ENCODE results near the gene DCC.
A peak's percentile ranks its signal among the peaks of the same experiment; 100 is the strongest.

DCC gene

GRCh38 chr18:52897611-52898484 lies 557.9 kb downstream of the DCC start:
- DNase-seq (ENCODE audit: low spot score): no peak
- FAIRE-seq: no peak

- DNase-seq (ENCODE audit: low spot score) (no peak), FAIRE-seq (no peak)
Observed at GRCh38 chr18:52898485-52899058, 558.6 kb downstream of the DCC start.

DNA sequence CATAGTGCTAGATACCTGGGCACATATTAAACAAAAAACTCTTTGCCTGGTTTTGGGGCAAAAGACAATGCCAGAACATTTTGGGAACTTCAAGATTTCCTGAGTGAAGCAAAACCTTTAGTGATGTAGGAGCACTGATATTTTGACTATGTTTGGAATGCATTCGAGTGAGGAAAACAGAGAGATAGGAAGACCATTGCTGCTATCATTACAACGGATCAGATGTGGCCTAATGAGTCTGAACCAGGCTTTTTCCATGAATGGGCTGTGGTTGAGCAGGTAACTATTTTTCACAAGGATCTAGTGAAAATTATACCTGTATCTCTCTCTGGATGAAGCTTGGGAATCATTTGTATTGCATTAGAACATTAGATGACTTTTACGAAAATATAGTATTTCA lies 562.2 kb downstream of the DCC start:
- DNase-seq (ENCODE audit: low spot score) (no peak), FAIRE-seq (no peak)

- FAIRE-seq: no peak
- peak; percentile 14 for DNase-seq (ENCODE audit: low spot score)
Observed at GRCh38 chr18:52903857-52904256, 563.9 kb downstream of the DCC start.

GRCh38 chr18:52907543-52908308 lies 567.7 kb downstream of the DCC start:
- DNase-seq (ENCODE audit: low spot score) (no peak), FAIRE-seq (no peak)

DNA sequence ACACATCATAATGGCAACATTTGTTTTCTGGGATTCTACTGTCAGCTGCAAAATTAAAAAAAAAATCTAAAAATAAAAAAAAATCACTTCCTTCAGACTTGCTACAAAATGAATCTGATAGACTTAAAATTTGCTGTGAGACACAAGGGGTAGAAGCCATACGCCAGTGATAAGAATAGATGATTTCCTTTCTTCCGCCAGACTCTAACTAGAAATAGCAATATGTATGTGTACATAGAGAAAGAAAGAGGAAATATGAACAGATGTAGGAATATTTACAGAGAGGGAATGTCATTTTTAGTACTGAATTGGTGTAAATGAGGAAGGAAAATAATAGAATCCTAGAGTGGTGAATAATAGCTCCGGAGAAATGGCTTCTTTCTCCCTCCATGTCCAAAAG lies 574.2 kb downstream of the DCC start:
- FAIRE-seq: no peak
- DNase-seq (ENCODE audit: low spot score): no peak

GRCh38 chr18:52920665-52921064 lies 580.7 kb downstream of the DCC start:
- FAIRE-seq (no peak), DNase-seq (ENCODE audit: low spot score) (no peak)

DNA sequence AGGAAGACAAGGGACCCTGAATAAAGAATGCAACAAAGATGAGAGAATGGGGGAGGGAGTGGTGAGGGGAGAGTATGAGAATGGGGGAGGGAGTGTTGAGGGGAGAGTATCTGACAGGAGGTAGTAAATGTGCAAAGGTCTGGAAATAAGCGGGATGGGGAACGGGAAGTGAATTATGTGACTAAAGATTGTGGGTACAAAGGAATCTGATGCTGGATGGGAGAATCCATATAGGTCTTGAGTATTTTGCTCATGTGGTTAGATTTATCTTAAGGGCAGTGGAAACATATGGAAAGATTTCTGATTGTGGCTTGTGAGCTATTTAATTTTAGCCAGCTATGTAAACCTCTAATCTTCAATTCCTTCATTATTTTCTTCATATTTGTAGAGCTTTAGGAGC lies 593.4 kb downstream of the DCC start:
- FAIRE-seq: no peak
- no peak for DNase-seq (ENCODE audit: low spot score)

GRCh38 chr18:52936931-52937330 lies 596.9 kb downstream of the DCC start:
- FAIRE-seq: no peak
- DNase-seq (ENCODE audit: low spot score): peak; percentile 6

GRCh38 chr18:52937840-52938239 lies 597.8 kb downstream of the DCC start:
- no peak for DNase-seq (ENCODE audit: low spot score)
- FAIRE-seq: no peak

- no peak for DNase-seq (ENCODE audit: low spot score)
- no peak for FAIRE-seq
Observed at GRCh38 chr18:52945552-52945951, 605.6 kb downstream of the DCC start.

DNA sequence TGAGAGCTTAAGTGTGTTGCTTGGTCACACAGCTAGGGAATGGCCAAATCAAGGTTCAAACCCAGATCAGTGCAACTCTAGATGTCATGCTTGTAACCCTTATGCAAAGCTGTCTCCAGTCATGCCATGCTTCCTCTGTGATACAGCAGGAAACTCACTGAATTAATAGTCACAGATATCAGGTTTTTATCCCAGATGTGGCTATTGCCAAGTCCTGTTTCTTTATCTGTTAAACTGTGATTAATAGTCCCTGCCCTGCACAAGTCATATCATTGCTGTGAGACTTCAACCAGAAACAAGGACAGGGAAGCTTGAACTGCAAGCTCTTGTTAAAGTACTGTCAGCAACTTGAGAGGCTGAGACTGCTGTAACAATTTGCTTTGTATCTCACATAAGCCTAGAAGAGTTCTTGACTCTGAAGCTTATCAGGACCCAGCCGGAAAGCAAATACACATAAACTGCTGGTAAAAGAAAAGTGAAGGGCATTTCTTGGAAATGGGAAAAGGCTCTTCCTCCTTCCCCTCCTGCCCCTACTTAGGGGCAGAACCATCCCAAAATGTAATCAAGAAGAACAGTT lies 609.0 kb downstream of the DCC start:
- FAIRE-seq (no peak), DNase-seq (ENCODE audit: low spot score) (no peak)

DNA sequence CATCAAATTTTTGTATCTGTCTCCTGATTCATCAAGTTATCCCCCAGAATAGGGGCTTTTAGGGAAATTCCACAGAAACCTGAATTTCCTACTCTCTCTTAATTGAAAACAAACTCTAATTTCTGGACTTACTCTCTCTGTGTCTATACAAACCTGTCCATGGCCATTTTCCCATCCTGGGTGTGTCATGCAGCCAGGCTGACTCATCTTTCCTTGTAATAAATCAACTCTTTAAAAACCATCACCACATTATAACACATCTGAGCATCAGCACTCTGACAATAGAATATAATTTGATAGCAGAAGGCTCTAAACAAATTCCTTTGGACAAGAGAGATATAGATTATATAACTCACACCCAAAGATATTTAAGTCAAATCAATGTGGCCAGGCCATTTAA lies 610.2 kb downstream of the DCC start:
- peak; percentile 4 for DNase-seq (ENCODE audit: low spot score)
- FAIRE-seq: no peak

DNA sequence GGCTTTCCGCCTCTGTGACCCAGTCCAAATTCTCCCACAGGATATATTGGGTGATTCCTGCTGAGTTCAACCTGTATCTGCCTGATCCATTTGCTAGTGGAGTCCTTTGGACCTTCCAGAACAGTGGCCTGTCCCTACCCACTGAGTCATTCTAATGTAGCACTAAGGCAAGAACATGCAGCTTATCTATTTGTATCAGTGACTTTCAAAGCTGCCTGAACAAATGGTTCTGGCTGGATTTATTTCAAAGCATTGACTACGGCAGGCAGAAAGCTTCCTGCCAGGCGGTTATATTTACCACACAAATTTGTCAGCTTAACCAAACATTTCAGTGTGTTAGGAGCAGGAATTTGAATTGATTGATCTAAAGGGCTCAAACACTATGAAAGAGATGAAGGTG lies 613.4 kb downstream of the DCC start:
- FAIRE-seq (no peak), DNase-seq (ENCODE audit: low spot score) (no peak)

DNA sequence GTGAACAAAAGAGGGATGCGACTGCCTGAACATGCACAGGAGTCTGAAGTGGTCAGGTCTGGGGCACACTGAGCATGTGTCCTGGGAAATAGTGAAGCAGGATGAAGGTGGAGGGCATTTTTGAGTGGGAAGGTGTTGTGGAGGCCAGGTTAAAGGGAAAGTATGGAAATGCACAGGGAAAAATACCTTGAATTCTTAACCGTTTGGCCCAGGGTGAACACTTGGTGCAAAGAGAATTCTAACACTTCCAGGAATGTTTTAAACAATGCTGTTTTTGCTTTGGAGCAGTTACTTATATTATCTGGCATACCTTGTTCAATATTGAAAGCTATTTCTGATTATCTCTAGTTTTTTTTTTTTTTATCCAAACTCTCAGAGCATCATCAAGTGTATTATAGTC lies 623.5 kb downstream of the DCC start:
- FAIRE-seq: no peak
- no peak for DNase-seq (ENCODE audit: low spot score)

DNA sequence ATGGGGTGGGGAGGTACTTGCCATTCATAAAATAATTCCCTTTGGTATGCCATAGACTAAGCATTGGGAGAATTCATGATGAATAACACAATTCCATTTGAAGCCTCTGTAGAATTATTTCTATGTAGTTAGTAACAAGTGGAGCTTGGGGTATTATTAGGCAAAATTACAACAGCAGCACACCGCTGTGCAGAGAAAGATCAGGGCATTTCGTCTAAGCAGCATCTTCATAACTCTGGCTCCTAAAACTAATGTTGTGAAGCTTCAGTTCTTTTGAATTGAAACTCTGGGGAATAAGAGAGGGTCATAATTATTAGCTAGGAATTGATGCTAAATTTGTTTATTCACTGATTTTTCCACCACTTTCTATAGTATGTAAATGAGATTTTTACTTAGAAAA lies 630.7 kb downstream of the DCC start:
- DNase-seq (ENCODE audit: low spot score) (no peak), FAIRE-seq (no peak)

GRCh38 chr18:52971097-52971496 lies 631.1 kb downstream of the DCC start:
- no peak for FAIRE-seq
- no peak for DNase-seq (ENCODE audit: low spot score)

- FAIRE-seq: no peak
- DNase-seq (ENCODE audit: low spot score): no peak
Observed at GRCh38 chr18:52979892-52980291, 639.9 kb downstream of the DCC start.

DNA sequence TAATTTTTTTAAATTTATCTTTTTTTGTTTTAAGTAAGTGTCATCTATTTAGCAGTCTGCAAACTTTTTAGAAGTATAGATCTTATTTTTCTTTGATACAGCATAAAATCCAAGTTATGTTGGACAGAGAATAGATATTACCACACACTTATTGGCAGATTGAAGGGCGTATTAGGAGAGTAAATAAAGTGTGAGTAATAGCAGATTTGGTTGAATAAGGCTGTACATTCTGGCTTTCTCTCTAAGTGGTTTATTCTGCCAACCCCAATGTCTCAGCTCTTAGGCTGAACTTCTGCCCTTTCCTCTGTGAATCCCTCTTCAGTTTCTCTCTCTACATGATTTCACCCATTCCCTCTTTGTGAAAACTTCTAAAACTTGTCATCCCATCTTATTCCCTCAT lies 651.2 kb downstream of the DCC start:
- FAIRE-seq: no peak
- DNase-seq (ENCODE audit: low spot score): no peak

- DNase-seq (ENCODE audit: low spot score): peak; percentile 11
- no peak for FAIRE-seq
Observed at GRCh38 chr18:52992041-52992440, 652.0 kb downstream of the DCC start.

DNA sequence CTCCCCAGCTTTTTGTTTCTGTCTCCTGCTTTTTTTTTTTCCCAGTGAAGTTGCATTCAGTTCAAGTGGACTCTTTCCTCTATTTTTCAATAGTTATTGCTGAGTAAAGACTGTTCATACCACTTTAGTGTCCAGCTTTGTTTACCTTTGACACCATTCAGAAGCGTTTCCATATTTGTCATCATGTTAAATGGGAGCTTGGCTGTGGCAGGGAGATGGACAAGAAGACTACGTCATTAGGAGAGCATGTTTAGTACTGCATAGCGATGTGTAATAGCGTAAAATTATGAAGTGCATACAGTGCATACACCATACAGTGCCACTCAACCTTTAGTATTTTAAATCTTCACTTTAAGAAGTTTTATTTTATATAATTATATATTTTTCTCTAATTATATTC lies 655.9 kb downstream of the DCC start:
- FAIRE-seq: no peak

GRCh38 chr18:52999633-53000032 lies 659.6 kb downstream of the DCC start:
- no peak for FAIRE-seq
- DNase-seq (ENCODE audit: low spot score): no peak

More for the DNA sequence above, 655.9 kb downstream of the DCC start:
- no peak for DNase-seq (ENCODE audit: low spot score)
